Measurements from ENCODE around the gene SCD5.

SCD5 gene

DNA sequence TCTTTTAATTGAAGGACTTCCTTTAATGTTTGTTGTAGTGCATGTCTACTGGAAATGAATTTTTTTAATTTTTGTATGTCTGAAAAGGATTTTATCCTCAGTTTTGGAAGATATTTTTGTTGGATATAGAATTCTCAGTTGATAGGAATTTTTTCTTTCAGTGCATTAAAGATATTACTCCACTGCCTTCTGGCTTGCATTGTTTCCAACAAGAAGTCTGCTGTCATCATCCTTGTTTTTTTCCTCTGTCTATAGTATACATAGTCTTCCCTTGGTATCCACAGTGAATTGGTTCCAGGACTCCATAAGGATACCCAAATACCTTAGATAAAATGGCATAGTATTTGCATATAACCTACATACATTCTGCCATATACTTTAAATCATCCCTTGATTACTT is 33.5 kb downstream of the SCD5 start:
- no peak for DNase-seq (ENCODE audit: low spot score)

GRCh38 chr4:82761229-82761628 is 37.4 kb downstream of the SCD5 start:
- DNase-seq (ENCODE audit: low spot score), result no peak

DNA sequence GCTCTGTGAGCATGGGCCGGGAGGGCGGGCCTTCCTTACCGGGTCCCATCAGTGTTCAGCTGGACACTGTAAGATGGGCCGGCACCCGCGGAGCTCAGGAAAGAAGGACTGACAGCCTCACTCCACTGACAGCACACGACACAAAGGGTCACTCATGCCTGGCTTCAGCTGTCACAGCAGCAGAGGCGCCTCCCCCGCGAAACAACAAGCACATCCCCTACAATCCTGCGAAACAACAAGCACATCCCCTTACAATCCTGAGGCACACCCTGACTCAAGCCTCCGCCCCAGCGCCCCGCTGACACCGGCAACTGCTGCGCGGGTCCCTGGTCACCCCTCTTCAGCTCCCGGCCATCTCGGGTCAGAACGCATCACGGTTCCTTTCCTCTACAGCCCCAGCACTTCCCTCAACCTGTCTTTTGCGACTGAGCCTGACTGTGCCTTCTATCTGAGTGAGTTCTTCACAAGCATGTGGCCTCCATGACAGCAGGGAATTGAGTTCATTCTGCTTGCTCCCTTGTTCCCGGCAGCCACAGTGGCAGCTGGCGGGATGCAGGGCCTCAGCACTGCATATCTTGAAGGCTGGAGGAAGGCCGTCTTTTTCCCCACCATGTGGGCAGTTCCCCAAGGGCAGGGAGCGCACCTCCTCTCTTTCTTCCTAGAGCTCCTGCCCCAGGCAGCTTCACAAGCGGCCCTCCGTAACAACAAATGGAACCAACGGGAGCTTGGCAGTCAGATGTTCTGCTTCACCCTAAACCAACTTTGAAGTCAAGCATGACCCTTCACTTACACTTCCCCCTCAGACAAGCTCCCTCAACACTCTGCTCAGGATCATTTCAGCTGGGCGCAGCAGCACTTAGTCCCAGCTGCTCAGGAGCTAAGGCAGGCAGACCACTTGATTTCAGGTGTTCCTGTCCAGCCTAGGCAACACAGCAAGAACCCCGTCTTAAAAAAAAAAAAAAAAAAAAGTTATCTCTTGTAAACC is 39.6 kb downstream of the SCD5 start:
- no peak for DNase-seq (ENCODE audit: low spot score)

DNA sequence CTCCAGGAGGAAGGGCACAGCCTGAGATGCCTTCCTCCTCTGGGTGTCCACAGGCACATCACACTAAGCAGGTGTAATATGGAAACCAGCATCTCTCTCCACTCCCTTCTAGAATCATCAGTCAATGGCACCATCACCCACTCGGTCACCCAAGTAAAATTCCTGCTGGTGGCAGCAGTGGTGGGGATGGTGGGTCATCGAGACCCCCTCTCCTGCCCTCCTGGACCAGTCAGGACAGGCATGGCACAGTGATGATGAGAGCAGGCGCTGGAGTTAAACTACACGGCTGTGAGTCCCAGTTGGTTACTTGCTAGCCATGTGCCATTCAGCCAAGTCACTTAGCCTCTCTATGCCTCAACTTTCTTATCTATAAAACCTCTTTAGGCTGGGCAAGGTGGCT is 42.5 kb downstream of the SCD5 start:
- DNase-seq (ENCODE audit: low spot score), result no peak

- no peak for DNase-seq (ENCODE audit: low spot score)
Measured at GRCh38 chr4:82755650-82756049, 42.9 kb downstream of the SCD5 start.

GRCh38 chr4:82754513-82755165 is 44.0 kb downstream of the SCD5 start:
- no peak for DNase-seq (ENCODE audit: low spot score)

- no peak for DNase-seq (ENCODE audit: low spot score)
Measured at GRCh38 chr4:82753725-82754410, 44.7 kb downstream of the SCD5 start.

GRCh38 chr4:82753238-82753637 is 45.4 kb downstream of the SCD5 start:
- no peak for DNase-seq (ENCODE audit: low spot score)

GRCh38 chr4:82748810-82749470 is 49.7 kb downstream of the SCD5 start:
- DNase-seq (ENCODE audit: low spot score), result no peak

DNA sequence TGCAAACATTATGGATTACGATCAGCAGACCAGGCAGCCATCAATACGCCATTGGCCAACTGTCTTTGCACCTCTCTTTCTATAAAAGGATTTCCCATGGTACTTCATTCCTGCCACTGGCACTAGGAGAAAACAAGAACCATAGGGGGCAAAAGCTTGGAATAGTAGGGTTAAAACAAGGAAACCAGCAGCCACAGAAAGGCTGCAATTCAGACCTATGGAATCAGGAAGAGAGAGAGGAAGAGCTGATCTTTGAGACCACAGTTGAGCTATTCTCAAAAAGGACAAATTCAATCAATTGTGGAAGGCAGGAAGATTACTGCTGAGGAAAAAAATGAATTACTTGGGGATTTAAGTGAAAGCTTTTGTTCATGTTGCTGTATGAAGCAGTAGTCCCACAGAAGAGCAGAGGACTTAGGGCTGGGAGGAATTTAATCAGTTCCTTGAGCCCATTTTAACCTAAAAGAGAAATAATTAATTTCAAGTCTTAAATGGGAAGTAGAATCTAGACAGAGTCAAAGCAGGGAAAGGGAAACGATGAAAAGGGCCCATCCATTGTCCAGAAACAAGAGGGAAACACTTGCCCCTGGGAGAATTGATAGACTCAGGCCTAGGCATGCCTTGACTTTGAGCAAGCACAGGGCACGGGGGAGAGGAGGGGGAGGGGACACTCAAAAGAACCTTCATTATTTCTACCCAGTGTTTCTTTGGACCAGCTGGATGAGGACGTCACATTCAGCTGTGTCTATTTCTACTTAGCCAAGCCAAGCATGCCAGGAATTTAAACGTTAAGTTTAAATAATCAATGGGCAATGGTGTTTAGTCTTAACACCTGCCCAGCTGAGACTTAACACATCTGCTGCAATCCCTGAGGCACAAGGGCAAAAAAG is 50.7 kb downstream of the SCD5 start:
- DNase-seq (ENCODE audit: low spot score), result peak; percentile 72

DNA sequence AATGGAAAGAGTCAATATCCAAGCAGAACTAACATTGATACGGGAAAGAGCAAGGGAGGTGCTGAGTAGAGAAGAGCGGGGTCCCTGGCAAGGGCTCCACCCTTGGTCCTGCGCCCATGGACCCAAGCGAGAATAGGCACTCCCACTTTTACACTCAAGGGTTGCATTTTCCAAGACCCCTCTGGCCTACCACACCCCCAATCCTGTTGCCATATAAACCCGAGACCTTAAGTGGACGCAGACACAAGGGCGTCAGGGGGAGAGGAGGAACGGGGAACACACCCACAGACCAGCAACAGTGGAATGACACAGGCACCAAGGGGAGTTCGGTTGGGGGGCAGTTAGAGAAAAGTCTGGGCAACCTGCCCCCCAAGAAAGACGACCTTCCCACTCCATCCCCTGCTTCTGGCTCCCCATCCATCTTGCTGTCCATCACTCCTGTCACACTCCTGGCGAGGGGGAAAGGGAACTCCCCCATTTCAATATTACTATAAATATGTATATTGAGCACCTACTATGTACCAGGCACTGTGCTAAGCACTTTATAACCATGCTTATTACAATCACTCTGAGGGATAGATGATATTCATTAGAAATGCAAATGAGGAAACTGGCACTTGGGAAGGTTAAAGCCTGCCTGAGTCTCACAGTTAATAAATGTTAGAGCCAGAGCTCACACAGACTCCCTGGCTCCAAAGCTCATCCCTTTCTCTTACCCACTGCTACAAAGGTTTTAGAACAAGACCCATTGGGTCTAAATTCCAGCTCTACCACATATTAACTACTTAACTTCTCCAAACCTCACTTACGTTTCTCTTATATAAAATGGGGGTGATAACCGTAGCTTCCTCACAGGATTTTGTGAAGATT is 51.7 kb downstream of the SCD5 start:
- DNase-seq (ENCODE audit: low spot score), result no peak

DNA sequence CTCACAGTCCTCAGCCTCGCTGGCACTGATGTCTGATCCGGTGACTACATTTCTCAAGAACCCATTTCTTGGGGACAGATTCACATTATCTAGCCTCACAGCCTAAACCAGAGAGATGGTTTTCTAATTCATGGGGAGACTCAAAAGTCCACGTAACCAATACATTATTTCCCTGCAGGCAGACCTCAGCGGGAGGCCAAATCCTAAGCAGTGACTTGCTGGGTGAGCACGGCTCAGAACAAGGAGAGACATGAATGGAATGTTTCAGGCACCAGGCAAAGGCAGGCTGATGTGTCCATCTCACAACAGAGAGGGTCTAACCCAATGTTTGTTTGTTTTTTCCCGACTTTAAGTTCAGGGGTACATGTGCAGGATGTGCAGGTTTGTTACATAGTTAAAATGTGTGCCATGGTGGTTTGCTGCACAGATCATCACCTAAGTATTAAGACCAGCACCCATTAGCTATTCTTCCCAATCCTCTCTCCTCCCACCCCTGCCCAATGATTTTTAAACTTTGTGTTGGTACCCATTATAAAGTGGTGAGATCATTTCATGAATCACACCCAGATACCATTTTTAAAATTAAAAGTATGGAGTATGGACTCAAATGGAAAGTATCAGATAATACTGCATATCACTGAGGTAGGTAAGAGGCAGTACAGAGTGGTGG is 53.3 kb downstream of the SCD5 start:
- no peak for DNase-seq (ENCODE audit: low spot score)

DNA sequence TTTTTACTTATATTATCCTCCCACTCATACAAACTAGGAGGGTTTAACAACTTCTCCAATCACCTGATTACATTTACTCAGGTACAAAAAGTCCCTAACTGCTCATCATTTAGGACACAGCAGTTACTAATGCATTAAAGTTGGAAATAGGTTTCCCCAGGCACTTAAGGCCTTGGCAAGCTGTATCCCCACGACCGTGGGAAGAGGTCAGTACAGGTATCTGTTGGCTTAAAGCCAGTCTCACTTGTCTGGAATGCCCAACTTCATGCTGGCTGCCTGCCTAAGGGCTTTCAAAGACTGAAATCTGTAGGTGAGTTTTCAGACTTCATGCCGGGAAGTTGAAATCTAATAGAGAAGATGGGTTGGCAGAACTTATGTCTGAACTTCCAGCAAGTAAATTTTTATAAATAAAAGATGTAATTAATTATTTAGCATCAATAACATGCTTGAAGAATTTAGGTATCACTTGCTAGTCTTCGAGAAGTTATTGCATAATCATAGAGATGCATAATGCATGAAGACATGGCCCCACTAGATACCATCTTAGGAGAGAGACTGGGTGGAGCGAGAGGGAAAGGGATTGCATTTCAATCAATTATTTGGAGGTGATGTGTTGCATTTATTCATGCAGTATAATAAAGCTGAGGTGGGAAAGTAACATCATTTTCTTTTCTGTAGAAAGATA is 54.2 kb downstream of the SCD5 start:
- no peak for DNase-seq (ENCODE audit: low spot score)

DNA sequence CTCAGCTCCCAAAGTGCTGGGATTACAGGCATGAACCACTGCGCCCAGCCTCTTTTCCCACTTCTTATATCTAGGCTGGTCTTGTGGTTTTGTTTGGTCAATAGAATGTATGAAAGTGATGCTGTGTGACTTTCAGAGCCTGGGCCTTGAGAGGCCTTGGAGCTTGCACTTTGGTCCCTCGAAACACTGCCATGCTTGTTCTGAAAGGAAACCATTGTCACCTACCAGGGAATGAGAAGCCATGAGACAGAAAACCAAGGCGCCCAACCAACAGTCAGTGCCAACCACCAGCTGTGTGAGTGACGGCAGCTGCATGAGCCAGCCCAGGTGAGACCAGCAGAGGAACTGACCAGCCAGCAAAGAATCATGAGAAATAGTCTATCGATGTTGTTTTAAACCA is 57.4 kb downstream of the SCD5 start:
- DNase-seq (ENCODE audit: low spot score), result no peak

DNA sequence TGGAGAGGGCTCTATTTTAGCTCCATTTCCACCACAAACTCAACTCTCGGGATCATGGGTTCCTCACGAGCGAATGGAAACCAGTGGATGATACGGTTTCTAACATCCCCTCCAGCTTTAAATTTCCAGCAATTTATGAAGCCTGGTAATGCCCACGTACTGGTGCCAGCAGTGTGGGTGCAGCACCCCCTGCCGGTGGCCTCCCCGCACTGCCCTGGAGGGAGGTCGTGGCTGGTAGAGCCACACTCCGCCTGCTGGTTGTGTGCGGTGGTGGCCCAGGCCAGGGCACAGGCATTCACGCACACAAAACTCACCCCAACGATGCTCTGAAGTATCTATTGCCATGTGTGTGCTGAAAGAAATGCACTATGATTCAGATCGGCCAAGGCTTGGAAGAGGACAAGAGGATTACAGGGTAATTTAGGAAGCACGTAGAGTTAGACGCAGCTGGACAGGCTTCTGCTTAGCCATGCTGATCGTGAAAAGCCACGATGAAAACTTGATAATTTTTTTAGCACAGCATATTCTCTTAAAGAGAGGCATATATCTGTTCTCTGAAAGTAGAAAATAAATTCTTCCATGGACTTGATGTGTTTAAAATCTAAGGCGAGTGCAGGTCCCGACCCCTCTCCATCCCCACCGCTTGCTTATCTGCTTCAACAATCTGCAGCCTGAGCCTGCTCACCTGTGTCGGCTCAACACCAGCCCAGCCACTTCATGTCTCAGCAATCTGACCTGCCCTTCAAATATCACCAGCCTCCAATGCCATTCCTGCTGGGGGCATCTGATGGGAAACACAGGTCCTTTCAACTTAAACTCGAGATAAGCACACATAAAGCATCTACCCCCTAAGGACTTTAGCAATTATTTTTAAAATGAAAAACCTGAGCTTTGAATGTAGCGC is 59.1 kb downstream of the SCD5 start:
- peak; percentile 68 for DNase-seq (ENCODE audit: low spot score)

GRCh38 chr4:82737354-82737753 is 61.2 kb downstream of the SCD5 start:
- DNase-seq (ENCODE audit: low spot score), result no peak

- no peak for DNase-seq (ENCODE audit: low spot score)
Measured at GRCh38 chr4:82733636-82734035, 65.0 kb downstream of the SCD5 start.

- DNase-seq (ENCODE audit: low spot score), result no peak
Measured at GRCh38 chr4:82728301-82728700, 70.3 kb downstream of the SCD5 start.
